BJ (cell line): ENCODE data around the gene LGALS3BP. TPM values are rescaled to one million over a fixed set of nuclear protein-coding genes. Genes with fewer than 3 reads are reported as not detected.
"Not testable (repeated sequence)": the region's sequence is repeated elsewhere in the genome, so short reads cannot be mapped to it uniquely, and the experiment has no call there.

Experiments
- CTCF ChIA-PET: fragments of 350-600 bp; formaldehyde crosslinking; extraction: SDS; loops from one replicate; lab custom pipeline; 2021; ENCODE audit warnings: antibody characterized with exemption, inconsistent platforms; lab: Yijun Ruan, JAX
- POLR2A ChIA-PET: fragments of 300-600 bp; sonication (Branson Sonifier 250); formaldehyde crosslinking; extraction: SDS; loops from one replicate; lab custom pipeline; 2021; ENCODE audit warnings: antibody characterized with exemption; lab: Charles Lee
- DNase-seq: peaks from one replicate; pipeline ENCODE4 v3.0.0-alpha.2; 2011; ENCODE audit warnings: low read depth
- H3K27me3 ChIP-seq: 2 replicates; pipeline ENCODE4 v1.6.0; 2011; ENCODE audit warnings: low read length; ENCODE audit not compliant: control insufficient read depth, insufficient read depth
- H3K36me3 ChIP-seq: 2 replicates; pipeline ENCODE4 v1.5.1; 2011; ENCODE audit warnings: low read length; ENCODE audit not compliant: control insufficient read depth, insufficient read depth
- H3K4me3 ChIP-seq: 2 replicates; pipeline ENCODE4 v1.5.1; 2011; ENCODE audit warnings: low read depth, mild to moderate bottlenecking, control low read depth, low read length
- polyA plus RNA-seq: library from polyadenylated mRNA; depleted of rRNA; stranded (reverse); fragments of >200 nt; gene quantifications from 2 replicates; pipeline ENCODE4 v1.2.3, GENCODE V29; 2011
- TF ChIP-seq, protein P1 (sequence below): IDR thresholded peaks from 2 replicates; pipeline ENCODE4 v1.5.1; 2011; ENCODE audit warnings: low read depth, mild to moderate bottlenecking, control low read depth, inconsistent platforms, low read length, moderate library complexity; ENCODE audit not compliant: insufficient read depth

Gene LGALS3BP
- polyA plus RNA-seq, 1 experiment: 102 TPM

DNA sequence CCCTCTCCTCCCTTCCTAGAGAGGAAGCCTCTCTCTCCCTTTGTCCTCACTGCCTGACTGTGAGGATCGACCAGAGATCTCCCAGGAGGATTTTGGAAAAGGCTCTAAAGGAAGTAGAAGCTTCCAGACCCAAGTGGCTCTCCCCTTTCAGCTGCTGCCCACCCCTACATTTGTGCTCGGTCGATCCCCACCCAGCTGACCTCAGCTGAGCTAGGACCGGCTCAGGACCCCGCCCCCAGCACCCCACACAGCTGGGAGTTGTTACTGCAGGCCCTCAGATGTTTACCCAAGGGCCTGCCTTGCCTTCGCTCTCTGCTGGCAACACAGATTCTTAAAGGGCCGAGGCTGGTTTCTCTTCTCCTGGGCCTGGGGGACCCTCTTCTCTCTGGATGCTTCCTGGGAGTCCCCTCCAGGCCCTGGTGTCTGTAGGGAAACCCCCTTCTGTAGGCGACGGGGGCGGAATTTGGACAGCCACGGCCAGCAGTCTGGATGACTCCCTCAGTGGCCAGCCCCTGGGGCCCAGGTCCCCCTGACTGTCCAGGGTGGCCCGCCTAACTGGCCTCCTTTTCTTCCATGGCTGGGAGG, 27.7 kb downstream of the LGALS3BP start:
- no peak for DNase-seq
- TF ChIP-seq, protein P1, sequence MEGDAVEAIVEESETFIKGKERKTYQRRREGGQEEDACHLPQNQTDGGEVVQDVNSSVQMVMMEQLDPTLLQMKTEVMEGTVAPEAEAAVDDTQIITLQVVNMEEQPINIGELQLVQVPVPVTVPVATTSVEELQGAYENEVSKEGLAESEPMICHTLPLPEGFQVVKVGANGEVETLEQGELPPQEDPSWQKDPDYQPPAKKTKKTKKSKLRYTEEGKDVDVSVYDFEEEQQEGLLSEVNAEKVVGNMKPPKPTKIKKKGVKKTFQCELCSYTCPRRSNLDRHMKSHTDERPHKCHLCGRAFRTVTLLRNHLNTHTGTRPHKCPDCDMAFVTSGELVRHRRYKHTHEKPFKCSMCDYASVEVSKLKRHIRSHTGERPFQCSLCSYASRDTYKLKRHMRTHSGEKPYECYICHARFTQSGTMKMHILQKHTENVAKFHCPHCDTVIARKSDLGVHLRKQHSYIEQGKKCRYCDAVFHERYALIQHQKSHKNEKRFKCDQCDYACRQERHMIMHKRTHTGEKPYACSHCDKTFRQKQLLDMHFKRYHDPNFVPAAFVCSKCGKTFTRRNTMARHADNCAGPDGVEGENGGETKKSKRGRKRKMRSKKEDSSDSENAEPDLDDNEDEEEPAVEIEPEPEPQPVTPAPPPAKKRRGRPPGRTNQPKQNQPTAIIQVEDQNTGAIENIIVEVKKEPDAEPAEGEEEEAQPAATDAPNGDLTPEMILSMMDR: no peak
- Histone ChIP-seq H3K36me3 (no peaks in the 10 kb centered on the region), H3K27me3 (no peaks in the 10 kb centered on the region; the same call in 1 of the 2 replicates), H3K4me3 (no peak overlapping the region)
- ChIA-PET CTCF (interaction anchor here (0.9 to 4.0 kb wide), 4 partner anchors 15 to 86 kb away, joined by 3 to 29 read pairs (median 3); no protein-coding TSS in a partner anchor), POLR2A (no interaction called here)

DNA sequence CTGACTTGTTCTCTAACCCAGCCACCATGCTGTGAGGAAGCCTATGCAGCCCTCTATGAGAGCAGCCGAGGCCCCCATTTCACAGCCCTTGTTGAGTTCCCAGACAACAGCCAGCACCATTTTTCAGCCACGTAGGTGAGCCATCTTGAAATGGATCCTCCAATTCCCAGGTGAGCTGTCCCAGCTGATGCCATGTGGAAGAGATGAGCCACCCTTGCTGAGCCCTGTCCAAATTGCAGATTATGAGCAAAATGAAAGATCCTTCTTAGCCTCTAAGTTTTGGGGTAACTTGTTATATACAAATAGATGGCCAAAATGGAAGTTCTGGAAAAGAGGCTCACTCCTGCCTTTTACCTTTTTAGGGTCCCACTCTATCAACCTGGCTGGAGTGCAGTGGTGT, 28.9 kb downstream of the LGALS3BP start:
- CTCF ChIA-PET: interaction anchor here (0.6 to 1.1 kb wide), 2 partner anchors 14 to 99 kb away, joined by 4 to 7 read pairs; no protein-coding TSS in a partner anchor
- POLR2A ChIA-PET: no interaction called here
- no peak overlapping the region for H3K4me3 ChIP-seq
- no peak for DNase-seq
- no peaks in the 10 kb centered on the region; the same call in 1 of the 2 replicates for H3K27me3 ChIP-seq
- no peaks in the 10 kb centered on the region for H3K36me3 ChIP-seq
- TF ChIP-seq, protein P1: no peak

DNA sequence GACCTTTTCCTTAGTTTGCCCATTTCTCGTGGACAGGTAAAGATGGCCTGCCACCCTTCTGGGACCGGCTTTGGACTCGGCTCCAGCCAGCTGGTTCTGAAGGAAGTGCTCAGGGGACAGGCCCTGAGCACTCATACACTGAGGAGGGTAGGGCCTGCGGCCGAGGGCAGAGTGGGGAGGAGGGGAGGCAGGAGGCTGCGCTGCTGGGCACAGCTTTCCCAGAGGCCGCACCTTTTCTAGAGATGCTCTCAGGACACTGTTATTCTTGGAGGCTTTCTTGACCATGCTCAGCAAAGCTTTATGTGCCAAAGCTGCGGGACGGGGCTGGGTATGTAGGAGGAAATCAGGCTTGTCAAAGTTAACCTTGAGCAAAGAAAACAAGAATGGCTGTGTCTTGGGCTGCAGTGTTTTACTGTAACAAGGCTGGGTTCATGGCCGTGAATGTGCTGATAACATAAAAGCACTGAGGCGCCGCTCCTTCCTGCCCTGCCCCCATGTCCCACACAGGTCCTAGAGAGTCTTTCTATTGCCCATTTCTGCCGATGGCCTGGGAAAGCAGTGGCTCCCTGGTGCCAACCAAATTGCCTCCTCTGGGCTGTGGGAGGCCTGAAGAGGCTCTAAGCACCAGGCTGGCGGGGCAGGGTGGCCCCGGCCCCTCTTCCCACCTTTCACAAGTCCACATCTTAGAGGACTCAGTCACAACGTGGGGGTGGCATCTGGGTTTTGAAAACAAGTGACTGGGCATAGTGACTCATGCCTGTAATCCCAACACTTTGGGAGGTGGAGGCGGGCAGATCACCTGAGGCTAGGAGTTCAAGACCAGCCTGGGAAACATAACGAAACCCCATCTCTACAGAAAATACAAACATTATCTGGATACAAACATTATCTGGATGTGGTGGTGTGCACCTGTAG, 32.2 kb downstream of the LGALS3BP start:
- POLR2A ChIA-PET: no interaction called here

DNA sequence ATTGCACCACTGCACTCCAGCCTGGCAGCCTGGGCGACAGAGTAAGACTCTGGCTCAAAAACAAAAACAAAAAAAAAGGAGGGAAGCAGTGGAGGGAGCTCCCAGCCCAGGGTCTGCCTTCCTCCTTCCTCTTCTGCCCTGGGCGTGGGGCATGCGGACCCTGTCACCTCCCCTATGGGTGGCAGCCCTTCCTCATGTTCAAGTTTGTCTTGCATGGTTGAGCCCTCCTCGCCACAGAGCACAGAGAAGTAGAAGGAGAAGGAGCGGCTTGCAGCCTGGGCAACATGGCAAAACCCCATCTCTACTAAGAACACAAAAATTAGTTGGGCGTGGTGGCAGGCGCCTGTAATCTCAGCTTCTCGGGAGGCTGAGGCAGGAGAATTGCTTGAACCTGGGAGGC, 33.1 kb downstream of the LGALS3BP start:
- ChIA-PET POLR2A (no interaction called here), CTCF (interaction anchor here (0.5 to 0.9 kb wide), 2 partner anchors 15 to 24 kb away, joined by 3 read pairs; no protein-coding TSS in a partner anchor)
- TF ChIP-seq, protein P1: no peak
- H3K36me3 ChIP-seq: no peaks in the 10 kb centered on the region
- H3K27me3 ChIP-seq: no peaks in the 10 kb centered on the region
- no peak for DNase-seq
- no peak overlapping the region for H3K4me3 ChIP-seq

More for the DNA sequence above, 32.2 kb downstream of the LGALS3BP start:
- Histone ChIP-seq H3K36me3 (no peaks in the 10 kb centered on the region), H3K27me3 (no peaks in the 10 kb centered on the region), H3K4me3 (no peak overlapping the region)
- TF ChIP-seq, protein P1: no peak
- no peak for DNase-seq
- CTCF ChIA-PET: interaction anchor here (0.5 to 0.9 kb wide), 2 partner anchors 16 to 24 kb away, joined by 3 read pairs; no protein-coding TSS in a partner anchor

DNA sequence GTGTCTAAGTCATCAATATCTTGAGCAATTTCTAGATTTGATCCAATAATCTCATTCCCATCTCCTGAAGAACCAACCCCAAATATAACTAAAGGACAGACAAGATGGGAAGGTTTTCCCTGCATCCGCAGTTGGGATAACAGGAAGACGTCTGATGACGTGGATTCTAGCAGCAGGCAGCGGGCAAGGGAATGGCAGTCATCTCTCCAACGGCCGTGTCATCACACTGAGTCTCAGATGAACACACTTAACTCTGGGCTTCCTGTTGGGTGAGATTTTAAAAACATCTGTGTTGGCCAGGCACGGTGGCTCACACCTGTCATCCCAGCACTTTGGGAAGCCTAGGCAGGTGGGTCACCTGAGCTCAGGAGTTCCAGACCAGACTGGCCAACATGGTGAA, 33.6 kb downstream of the LGALS3BP start:
- DNase-seq: no peak
- Histone ChIP-seq H3K36me3 (no peaks in the 10 kb centered on the region), H3K27me3 (no peaks in the 10 kb centered on the region), H3K4me3 (no peak overlapping the region)
- TF ChIP-seq, protein P1: no peak
- ChIA-PET CTCF (no interaction called here), POLR2A (no interaction called here)

DNA sequence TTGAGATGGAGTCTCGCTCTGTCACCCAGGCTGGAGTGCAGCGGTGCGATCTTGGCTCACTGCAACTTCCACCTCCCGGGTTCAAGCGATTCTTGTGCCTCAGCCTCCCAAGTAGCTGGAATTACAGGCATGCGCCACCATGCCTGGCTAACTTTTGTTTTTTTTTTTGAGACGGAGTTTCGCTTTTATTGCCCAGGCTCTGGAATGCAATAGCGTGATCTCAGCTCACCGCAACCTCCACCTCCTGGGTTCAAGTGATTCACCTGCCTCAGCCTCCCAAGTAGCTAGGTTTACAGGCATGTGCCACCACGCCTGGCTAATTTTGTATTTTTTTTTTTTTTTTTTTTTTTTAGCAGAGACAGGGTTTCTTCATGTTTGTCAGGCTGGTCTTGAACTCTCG, 34.3 kb downstream of the LGALS3BP start:
- H3K27me3 ChIP-seq, H3K4me3 ChIP-seq, POLR2A ChIA-PET, CTCF ChIA-PET, DNase-seq, H3K36me3 ChIP-seq: not testable (repeated sequence)
